Activated CD8-positive, alpha-beta memory T cell treated with anti-CD3 and anti-CD28 coated beads, Interleukin-2, amount 50 U/mL, for 4 hours (primary cell): ENCODE results near the gene ZNF445.
"Not testable (repeated sequence)": the region's sequence is repeated elsewhere in the genome, so short reads cannot be mapped to it uniquely, and the experiment has no call there.

Source experiments
- DNase-seq: peaks from one replicate; pipeline ENCODE4 v3.0.0-alpha.2; 2020

ZNF445 gene

GRCh38 chr3:44429459-44429858 lies 48.0 kb downstream of the ZNF445 start:
- DNase-seq: no peak

DNA sequence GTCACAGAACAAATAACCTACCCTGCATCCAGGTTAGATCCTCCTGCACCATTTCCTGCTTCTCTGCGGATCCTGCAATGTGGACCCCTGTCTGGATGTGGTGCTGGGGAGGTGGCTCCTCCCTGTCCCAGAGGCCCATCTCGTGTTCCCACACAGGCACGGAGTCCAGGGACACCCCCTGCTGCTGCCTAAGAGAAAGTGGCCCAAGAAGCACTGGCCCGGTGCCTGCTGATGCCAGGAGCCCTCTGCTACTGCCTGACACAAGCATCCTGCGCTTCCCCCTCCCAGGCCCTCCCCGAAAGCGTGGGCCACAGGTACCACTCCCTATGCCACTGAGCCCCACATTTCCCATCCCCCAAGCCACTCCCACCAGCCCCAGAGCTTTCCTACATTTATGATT lies 48.6 kb downstream of the ZNF445 start:
- no peak for DNase-seq

- no peak for DNase-seq
These were observed 49.8 kb downstream of the ZNF445 start for GRCh38 chr3:44427683-44428082.

DNA sequence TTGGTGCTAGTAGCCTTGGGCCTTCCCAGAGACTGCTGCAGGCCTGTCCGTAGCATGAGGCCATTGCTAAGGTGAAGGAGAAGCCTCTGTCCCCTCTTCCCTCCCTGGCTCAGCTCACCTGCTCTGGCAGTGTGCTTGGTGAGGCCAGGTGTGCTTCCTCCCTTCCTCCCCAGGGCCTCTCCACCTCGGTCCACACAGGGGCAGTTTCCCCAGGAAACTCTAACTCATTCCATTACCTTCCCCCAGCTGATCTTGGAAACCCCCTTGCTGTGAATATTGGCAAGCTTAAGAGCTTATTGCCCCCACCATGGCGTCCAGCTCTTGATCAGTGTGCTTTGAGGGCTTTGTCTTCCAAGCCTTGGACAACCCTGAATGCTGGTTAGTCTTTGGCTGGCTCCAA lies 52.7 kb downstream of the ZNF445 start:
- DNase-seq: no peak

GRCh38 chr3:44421280-44421679 lies 56.2 kb downstream of the ZNF445 start:
- no peak for DNase-seq

GRCh38 chr3:44420676-44421075 lies 56.8 kb downstream of the ZNF445 start:
- no peak for DNase-seq

DNA sequence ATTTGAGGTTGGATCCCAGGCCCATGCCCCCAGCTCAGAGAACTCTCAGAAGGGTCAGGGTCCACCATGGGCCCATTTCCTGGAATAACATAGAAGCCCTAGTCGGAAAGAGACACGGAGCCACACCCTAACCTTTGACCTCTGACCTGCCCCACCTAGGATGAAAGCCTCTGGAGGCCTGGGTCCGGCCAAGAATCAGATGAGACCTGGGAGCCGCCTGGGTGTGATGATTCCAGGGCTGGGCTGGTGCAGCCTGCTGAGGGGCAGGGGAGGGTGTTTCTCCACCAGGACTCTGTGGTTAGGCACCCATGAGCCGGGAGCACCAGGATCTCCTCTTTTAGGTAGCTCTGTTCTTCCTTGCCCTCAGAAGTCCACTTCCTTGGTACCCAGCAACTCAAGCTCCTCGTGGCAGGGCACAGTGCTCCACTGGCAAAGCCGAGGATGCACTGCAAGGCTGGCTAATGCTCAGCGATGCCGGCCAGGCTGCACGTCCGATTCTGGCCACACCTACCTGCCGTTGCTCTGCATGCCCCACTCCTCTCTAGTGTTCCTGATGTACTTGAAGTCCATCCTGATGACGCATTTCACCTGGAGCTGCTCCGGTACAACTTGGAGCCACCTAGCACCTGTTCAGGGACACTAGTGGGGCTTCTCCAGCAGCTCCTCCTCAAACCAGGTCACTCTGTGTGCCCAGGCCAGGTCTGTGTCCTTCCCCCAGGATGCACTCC lies 57.4 kb downstream of the ZNF445 start:
- DNase-seq: no peak

DNA sequence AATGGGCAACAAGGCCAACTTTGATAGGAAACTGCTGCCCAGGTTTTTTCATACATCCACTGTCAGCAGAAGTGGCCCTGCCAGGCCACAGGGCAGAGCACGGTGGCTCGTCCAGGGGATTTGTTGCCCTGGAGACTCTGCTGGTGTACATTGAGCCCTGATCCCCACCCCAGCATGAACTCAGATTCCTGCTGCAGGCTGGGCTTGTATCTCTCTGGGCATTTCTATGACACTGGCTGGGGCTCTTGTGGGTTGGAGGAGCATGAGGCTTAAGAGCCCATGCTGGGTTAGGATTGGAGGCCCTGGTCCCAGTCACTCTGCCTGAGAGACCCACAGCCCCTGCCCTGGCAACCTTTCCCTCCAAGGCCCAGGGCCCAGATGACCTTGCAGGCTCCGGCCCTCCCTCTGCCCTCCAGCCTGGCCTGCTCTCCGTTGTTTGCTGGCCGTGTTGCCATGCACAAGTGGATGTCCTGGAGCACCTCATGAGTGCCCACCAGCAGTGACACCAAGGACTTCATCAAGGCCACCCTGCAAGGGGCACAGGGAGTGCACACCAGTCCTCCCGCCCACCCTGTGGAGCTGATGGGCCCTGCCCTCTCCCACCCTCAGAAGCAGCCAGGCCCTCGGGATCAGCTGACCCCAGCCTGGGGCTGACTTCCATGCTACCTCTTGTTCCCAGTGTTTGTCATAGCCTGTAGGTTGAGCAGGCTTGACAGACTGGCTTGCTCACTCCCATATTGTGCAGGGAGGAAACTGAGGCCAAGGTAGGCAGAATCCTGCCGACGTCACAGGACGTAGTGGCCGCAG lies 58.2 kb downstream of the ZNF445 start:
- DNase-seq: no peak

- no peak for DNase-seq
These were observed 58.9 kb downstream of the ZNF445 start for GRCh38 chr3:44418549-44418948.

GRCh38 chr3:44418118-44418517 lies 59.4 kb downstream of the ZNF445 start:
- not testable (repeated sequence) for DNase-seq

- DNase-seq: no peak
These were observed 61.1 kb downstream of the ZNF445 start for GRCh38 chr3:44416031-44417030.

DNA sequence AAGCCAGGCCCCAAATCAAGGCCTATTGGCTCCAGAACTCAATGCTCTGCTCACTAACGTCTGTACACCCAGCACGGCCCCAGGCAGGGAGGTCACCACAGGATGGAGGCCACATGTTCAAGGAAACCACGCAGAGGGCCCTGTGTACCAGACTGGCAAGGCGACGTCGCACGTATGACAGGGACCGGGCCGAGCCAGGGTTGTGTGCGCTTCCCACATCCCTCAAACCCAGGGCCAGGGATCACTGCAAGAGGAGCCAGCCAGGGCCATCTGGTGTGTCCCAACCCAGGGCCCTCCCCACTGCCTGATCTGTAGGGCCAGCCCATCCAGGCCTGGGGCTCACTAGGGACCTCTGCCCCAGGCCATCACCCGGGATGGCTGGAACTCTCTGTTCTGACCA lies 62.0 kb downstream of the ZNF445 start:
- DNase-seq: no peak

DNA sequence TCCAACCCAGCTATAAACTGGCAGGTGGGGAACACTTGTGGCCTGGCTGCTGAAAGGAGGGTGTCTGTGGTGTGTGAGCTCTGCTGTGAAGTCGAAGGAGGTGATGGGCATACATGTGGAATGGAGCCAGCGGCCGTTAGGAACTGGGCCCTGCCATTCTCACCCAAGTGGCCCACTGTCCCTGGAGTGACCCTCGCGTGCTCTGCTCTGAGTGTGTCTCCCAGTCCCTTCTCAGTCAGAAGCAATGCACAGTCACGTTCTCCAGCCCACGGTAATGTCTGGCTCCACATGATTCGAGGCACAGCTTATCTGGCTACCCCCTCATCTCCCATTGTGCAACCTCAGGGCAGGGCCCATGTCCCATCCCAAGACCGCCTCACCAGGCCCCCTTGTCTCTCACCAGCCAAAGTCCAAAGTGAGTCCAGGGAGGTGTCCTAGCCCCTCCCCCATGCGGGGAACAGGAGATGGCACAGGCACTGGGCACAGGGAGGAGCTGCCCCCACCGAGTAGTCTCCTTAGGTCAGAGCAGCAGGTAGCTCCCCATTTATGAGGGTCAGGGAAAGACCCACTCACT lies 62.9 kb downstream of the ZNF445 start:
- DNase-seq: no peak

DNA sequence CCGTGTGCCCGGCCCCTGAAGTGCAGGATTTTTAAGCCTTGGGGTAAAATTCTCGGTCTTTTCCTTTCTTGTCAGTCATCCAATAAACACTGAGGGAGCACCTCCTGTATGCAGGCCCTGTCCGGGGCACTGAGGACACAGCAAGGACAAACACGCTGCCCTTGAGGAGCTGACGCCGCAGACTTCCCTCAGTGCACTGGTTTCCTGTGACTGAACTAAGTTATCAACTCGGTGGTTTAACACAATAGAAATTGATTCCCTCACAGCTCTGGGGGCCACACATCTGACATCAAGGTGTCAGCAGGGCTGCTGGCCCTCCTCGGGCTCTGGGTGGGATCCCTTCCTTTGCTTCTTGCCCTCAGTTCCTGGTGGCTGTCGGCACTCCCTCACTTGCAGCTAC lies 65.1 kb downstream of the ZNF445 start:
- no peak for DNase-seq

DNA sequence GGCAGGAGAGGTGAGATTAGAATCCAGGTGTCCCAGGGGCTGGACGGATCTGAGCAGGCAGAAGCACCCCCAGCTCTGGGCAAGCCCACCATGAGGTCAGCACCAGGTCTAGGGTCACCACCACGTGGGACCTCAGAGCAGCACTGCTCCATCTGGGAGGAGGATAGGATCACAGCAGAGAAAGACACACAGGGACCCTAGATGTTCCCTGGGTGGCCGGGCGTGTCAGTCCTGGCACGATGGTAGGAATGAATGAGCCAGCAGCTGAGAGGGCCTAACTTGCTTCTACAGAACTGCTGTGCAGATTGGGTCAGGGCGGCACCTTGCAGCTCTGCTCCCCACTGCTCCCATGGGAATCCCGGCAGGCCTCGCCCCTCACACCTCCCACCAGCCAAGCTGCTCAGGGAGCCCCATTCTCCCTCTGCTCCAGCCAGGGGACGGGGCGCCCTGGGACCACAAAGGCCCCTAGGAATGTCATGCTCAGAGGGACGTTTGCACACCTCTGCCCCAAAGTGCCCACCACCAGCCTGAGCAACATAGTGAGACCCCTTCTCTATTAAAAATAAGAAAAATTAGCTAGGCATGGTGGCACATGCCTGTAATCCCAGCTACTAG lies 66.3 kb downstream of the ZNF445 start:
- no peak for DNase-seq

DNA sequence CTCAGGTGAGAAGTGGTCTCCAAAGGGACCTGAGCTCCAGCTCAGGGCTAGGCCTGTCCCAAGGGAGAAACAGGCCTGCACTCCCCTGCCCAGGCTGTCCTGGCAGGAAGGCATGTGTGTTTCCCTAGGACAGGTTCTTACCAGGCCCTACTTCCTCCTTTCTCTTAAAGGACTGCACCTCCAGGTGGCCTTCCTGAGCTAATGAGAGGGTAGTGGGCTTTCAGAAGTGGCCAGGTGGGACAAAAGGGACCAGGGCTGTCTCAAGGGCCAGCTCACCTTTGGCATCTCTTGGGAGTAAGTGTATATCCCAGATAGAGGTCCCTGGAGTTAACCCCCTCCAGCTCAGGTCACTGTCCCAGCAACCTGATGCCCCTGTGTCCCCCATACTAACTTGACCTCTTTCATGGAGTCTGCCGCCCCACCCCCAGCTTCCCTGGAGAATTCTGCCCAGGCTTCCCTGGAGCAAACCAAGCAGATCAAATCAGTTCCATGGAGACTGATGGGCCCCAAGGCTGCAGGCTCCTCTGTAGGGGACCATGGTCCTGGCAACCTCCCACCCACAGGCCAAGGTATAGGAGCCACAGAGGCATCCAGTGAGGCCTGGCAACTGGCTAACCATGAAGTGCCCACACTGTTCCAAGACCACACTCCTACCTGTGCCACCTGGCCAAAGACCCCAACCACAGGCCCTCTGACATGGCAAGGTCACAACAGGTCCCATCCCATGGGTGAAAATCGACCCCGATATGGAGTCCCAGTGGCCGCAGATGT lies 67.6 kb downstream of the ZNF445 start:
- DNase-seq: no peak

GRCh38 chr3:44402548-44402947 lies 74.9 kb downstream of the ZNF445 start:
- no peak for DNase-seq

DNA sequence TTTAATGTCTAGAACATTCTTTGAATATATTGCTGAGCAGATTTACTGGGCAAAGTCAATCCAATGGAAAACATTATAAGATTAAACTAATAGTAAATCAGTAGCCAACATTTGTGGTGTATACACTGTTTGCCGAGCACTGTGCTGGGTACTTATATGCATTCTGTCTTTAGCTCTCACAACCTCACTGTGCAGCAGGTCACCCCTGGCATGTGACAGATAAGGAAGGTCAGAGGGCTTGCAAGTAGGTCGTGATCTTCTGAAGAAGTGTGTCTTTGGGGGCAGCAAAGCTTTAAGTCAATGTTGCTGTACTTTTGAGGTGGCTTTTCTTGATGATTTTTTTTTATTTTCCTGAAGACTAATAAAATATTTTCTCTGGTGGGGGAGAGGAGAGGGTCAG lies 76.7 kb downstream of the ZNF445 start:
- DNase-seq: no peak

DNA sequence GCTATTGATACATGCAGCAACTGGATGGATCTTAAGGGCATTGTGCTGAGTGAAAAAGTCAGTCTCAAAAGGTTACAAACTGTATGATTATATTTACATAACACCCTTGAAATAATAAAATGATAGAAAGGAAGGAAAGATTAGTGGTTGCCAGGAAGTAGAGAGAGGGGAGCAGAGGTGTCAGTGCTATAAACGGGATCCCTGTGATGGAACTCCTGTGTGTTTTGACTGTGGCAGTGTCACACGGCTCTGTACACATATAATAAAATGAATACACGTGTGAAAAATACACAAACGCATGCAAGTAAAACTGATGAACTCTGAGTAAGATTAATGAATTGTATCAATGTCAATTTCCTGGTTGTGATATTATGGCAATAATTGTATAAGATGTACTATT lies 78.6 kb downstream of the ZNF445 start:
- no peak for DNase-seq

DNA sequence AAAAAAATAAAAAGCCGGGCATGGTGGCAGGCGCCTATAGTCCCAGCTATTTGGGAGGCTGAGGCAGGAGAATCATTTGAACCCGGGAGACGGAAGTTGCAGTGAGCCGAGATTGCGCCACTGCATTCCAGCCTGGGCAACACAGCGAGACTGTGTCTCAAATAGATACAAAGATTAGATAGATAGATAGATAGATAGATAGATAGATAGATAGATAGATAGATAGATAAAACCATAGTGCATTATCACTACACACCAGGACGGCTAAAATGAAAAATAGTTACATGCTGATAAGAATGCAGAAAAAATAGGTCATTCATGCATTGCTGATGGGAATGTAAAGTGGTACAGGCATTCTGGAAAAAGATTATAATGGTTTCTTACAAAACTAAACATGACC lies 79.2 kb downstream of the ZNF445 start:
- not testable (repeated sequence) for DNase-seq
